ENCODE data around the gene AFG3L2.

The AFG3L2 gene

DNA sequence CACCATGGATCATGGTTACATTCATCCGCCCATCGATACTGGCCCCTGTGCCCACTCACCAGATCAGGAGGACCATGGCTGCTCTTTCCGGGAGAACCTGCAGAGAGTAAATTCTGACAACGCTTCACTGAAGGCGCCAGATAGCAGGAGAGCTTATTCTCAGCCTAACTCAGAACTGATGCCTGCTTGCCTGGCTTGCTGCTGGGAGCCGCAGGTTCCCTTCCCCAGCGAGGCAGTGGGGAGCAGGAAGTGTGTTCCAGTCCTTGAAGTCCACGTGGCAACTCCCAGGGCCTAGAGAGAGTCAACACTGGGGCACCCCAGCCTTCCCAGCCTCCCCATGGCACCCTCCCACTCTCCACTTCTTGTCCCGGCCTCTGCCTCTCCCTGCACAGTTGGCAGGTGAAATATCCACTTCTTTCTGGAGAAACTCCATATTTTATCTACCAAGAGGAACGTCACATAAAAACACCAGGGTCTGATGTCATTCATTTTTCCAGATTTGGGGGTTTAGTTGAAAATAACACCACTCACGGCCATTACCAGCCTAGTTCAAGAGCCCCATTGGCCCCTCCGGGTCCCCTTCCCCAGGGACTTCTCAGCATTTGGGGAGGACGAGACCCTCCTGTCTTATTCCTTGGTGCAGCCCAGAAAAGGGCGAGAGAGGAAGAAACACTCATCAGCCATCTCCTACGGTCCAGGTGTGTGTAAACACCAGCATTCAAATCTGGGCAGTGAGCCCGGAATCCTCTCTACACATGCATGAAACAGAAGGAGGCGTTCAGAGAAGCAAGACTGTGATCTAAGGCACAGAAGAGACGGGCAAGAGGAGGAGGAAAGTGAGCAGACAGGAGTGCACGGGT is 72.4 kb downstream of the AFG3L2 start:
- DNase-seq (ENCODE audit: low read depth in 2 of 2): no peak

- DNase-seq (ENCODE audit: low read depth in 2 of 2): no peak
Measured at GRCh38 chr18:12302391-12303147, 74.5 kb downstream of the AFG3L2 start.

- no peak for DNase-seq (ENCODE audit: low read depth in 2 of 2)
Measured at GRCh38 chr18:12301263-12302005, 75.6 kb downstream of the AFG3L2 start.

DNA sequence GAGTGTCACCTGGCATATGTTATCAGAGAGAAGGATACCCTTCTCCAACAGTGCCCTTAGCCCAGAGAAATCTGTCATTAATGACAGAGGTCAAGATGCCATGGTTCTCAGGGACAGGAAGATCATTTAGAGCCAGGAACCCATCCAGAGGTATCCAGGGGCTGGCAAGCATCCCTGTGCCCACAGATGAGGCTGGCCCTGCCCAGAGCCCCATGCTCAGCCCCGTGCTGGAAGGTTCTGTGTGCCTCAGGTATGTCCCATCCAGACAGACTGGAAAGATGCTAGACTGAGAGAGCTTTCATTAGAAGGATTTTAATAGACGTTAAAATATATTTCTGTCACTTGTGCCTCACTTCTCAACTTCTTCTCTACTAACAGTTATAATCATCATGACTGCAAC is 77.2 kb downstream of the AFG3L2 start:
- no peak for DNase-seq (ENCODE audit: low read depth in 2 of 2)

DNA sequence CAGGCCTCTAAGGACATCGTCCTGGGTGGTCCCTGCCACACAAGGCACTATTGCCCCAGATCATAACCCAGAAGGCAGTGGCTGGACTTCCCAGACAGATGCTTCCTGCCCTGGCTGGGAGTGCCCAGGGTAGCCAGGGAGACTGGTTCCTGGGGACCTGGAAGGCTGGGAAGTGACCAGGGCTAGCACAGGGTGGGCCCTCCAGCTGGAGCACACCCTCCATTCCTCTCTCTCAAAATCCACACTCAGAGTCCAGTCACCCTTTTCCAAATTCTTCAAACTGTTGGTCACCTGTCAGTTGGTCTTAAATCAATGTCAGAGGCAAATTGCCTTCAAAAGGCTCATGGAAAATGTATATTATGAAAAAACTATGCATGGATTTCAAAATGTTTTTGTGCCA is 80.6 kb downstream of the AFG3L2 start:
- DNase-seq (ENCODE audit: low read depth in 2 of 2): no peak

- DNase-seq (ENCODE audit: low read depth in 2 of 2): no peak
Measured at GRCh38 chr18:12296087-12296403, 81.0 kb downstream of the AFG3L2 start.

GRCh38 chr18:12295389-12296086 is 81.5 kb downstream of the AFG3L2 start:
- DNase-seq (ENCODE audit: low read depth in 2 of 2): no peak

DNA sequence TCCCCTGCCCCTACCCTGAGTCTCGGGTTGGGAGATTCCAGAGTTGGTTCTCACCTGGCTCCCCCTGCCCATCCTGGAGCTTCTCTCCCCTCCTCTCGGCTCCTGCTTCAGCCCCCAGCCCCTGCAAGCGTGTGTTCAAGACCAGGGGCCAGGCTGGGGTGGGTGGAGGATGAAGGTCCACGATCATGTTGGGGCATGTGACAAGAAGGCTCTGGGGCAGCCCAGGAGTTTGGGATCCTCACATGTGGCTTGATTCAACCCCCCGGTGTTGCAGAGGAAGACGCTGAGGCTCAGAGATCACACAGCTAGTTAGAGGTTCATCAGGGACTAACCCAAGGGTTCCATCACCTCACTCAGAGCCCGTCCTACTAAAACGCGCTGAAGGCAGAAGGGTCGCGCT is 83.2 kb downstream of the AFG3L2 start:
- no peak for DNase-seq (ENCODE audit: low read depth in 2 of 2)

- DNase-seq (ENCODE audit: low read depth in 2 of 2): no peak
Measured at GRCh38 chr18:12291690-12292089, 85.3 kb downstream of the AFG3L2 start.

- DNase-seq (ENCODE audit: low read depth in 2 of 2): no peak
Measured at GRCh38 chr18:12291161-12291560, 85.9 kb downstream of the AFG3L2 start.

- DNase-seq (ENCODE audit: low read depth in 2 of 2): no peak
Measured at GRCh38 chr18:12290086-12290485, 86.9 kb downstream of the AFG3L2 start.

DNA sequence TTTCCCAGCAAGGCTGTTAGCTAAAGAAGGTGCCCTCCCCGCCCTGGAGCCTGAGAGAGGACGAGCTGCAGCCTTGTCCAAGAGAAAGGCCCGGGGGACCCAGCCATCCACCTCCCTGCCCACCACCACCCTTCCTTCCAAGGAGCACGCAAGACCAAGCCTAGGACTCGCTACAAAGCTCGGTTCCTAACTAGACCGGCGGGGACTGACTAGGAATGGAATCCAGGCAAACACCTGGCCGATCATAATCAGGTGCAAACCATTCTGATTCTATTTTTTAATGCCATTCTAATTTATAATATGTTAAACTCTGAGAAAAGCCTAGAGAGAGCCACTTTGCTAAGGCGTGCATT is 88.6 kb downstream of the AFG3L2 start:
- no peak for DNase-seq (ENCODE audit: low read depth in 2 of 2)

GRCh38 chr18:12287684-12288402 is 89.2 kb downstream of the AFG3L2 start:
- no peak for DNase-seq (ENCODE audit: low read depth in 2 of 2)

GRCh38 chr18:12287131-12287681 is 89.8 kb downstream of the AFG3L2 start:
- DNase-seq (ENCODE audit: low read depth in 2 of 2): no peak

DNA sequence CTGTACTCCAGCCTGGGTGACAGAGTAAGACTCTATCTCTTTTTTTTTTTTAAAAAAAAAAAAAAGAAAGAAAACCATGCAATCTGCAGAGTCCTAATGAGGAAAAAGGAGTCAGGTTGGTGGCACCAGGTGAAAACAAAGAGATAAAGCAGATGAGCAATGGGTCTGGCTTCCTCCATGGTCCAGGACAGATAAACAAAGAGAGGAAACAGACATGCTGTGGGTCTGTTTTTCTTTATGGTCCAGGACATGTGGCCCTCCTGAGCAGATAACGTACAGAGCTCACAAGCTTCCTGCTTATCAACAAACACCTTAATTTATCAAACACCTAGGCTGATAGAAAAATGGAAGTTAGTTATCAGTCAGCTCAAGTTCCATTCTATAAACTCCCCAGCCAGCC is 93.4 kb downstream of the AFG3L2 start:
- no peak for DNase-seq (ENCODE audit: low read depth in 2 of 2)

GRCh38 chr18:12283256-12283655 is 93.8 kb downstream of the AFG3L2 start:
- no peak for DNase-seq (ENCODE audit: low read depth in 2 of 2)

- DNase-seq (ENCODE audit: low read depth in 2 of 2): no peak
Measured at GRCh38 chr18:12282442-12283039, 94.5 kb downstream of the AFG3L2 start.

GRCh38 chr18:12281861-12282260 is 95.2 kb downstream of the AFG3L2 start:
- DNase-seq (ENCODE audit: low read depth in 2 of 2): no peak

- DNase-seq (ENCODE audit: low read depth in 2 of 2): no peak
Measured at GRCh38 chr18:12279781-12280531, 97.1 kb downstream of the AFG3L2 start.
